ENCODE data around the gene SPINT2.

SPINT2 gene

DNA sequence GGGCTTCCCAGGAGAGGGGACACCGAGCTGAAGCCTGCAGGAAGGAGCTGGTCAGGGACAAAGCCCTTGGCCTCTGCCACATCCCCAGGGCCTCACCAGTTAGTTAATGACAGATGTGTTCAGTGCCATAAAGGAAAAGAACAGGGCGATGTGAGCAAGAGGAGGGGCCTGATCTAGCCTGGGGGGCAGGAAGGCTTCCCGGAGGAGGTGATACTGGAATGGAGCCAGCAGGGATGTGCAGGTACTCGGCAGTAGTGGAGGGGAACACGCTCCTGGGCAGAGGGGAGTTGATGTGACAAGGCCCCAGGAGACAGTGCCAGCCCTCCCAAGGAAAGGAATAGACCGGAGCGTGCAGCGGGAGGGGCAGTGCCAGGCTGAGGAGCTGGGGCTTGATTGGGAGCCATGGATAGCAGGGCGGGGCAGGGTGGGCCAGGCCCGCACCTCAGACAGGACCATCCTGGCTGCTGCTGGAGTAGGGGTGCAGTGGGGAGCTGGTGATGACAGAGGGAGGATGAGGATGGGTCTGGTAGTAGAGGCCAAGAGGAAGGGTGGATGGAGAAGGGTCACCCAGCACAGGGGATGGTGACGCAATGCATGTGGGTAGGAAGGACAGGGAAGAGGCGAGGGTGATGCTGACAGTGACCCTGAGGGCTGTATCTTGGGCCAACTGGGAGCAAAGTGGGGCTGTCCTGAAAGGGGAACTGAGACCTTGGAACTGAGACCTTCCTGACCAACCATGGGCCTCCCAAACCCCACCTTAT lies 43.8 kb downstream of the SPINT2 start:
- ChIA-PET POLR2A (no interaction called here), CTCF (no interaction called here)
- TF ChIP-seq, protein P1, sequence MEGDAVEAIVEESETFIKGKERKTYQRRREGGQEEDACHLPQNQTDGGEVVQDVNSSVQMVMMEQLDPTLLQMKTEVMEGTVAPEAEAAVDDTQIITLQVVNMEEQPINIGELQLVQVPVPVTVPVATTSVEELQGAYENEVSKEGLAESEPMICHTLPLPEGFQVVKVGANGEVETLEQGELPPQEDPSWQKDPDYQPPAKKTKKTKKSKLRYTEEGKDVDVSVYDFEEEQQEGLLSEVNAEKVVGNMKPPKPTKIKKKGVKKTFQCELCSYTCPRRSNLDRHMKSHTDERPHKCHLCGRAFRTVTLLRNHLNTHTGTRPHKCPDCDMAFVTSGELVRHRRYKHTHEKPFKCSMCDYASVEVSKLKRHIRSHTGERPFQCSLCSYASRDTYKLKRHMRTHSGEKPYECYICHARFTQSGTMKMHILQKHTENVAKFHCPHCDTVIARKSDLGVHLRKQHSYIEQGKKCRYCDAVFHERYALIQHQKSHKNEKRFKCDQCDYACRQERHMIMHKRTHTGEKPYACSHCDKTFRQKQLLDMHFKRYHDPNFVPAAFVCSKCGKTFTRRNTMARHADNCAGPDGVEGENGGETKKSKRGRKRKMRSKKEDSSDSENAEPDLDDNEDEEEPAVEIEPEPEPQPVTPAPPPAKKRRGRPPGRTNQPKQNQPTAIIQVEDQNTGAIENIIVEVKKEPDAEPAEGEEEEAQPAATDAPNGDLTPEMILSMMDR (IDR thresholded peaks at IDR 0.05; ENCODE audit: control extremely low read depth, extremely low read depth, low read depth, missing control alignments) = no peak
- no peak for DNase-seq (ENCODE audit: extremely low spot score)

DNA sequence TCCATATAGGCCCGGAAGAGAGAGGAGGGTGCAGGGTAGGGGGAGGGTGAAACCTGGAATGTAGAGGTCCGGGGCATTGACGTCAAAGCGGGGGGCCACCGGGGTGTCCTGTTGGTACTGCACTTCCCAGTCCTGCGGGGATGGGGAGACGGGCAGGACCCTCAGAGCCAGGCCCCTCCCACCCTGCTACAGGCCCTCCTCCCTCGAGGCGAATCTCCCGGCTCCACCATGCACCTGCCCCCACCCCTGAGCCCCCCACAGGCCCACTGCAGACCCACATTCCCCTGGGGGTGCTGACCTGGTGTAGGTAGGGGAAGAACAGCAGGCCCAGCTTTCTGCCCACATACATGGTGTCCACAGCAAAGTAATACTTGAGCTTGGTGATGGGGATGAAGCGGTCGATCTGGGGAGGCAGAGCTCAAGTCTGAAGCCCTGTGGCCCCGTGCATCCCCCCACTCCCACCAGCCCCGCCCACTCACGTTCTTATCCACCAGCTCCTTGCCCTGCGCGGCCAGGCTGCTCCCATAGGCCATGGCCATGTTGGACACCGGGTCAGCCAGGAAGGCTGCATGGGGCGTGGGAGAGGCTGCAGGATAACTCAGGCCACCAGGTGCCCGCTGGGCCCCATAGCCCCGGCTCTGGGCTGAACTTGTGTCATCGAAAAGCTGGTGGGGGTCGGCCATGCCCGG lies 44.7 kb downstream of the SPINT2 start:
- ChIA-PET CTCF (interaction anchor here (1.3 to 1.4 kb wide), 2 partner anchors 65 to 74 kb away, joined by 4 read pairs; partner anchors contain the start of gene PSMD8), POLR2A (no interaction called here)
- TF ChIP-seq, protein P1 (IDR thresholded peaks at IDR 0.05; ENCODE audit: control extremely low read depth, extremely low read depth, low read depth, missing control alignments) = no peak
- no peak for DNase-seq (ENCODE audit: extremely low spot score)

- POLR2A ChIA-PET = no interaction called here
- TF ChIP-seq, protein P1 (IDR thresholded peaks at IDR 0.05; ENCODE audit: control extremely low read depth, extremely low read depth, low read depth, missing control alignments) = no peak
- CTCF ChIA-PET = interaction anchor here (1.3 to 1.4 kb wide), 2 partner anchors 65 to 75 kb away, joined by 4 read pairs; partner anchors contain the start of gene PSMD8
- DNase-seq (ENCODE audit: extremely low spot score) = no peak
Observed at GRCh38 chr19:38309615-38310278, 45.4 kb downstream of the SPINT2 start.

DNA sequence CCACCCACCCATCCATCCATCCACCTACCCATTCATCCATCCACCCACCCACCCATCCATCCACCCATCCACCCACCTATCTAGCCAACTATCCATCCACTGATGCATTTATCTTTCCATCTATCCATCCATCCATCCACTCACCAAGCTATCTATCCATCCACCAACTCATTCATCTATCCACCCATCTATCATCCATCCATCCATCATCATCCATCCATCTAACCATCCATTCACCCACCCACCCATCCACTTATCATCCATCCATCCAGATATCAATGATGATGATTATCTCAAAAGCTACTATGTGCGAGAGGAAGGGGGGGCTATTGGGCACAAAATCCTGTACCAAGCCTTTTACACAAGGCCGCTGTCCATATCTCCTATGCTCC lies 45.9 kb downstream of the SPINT2 start:
- CTCF ChIA-PET = interaction anchor here (1.3 to 1.4 kb wide), 2 partner anchors 64 to 76 kb away, joined by 4 read pairs; partner anchors contain the start of gene PSMD8
- POLR2A ChIA-PET = no interaction called here
- DNase-seq (ENCODE audit: extremely low spot score) = no peak
- TF ChIP-seq, protein P1 (IDR thresholded peaks at IDR 0.05; ENCODE audit: control extremely low read depth, extremely low read depth, low read depth, missing control alignments) = no peak

DNA sequence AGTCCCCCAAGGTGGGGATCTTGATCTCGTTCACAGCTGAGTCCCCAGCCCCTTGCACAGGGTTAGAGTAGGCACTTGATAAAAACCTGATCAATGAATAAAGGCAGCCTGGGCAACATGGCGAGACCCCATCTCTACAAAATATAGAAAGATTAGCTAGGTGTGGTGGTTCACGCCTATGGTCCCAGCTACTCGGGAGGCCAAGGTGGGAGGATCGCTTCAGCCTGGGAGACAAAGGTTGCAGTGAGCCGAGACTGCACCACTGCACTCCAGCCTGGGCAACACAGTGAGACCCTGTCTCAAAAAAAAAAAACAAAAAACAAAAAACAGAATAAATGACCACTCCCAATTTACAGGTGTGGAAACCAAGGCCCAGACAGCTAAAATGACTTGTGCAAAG lies 46.6 kb downstream of the SPINT2 start:
- POLR2A ChIA-PET = interaction anchor here (0.6 kb wide), 1 partner anchor 22 kb away, joined by 3 read pairs; no protein-coding TSS in a partner anchor
- CTCF ChIA-PET = interaction anchor here (1.7 kb wide), 1 partner anchor 92 kb away, joined by 3 read pairs; the partner anchor contains the start of gene FAM98C
- TF ChIP-seq, protein P1 (IDR thresholded peaks at IDR 0.05; ENCODE audit: control extremely low read depth, extremely low read depth, low read depth, missing control alignments) = no peak
- no peak for DNase-seq (ENCODE audit: extremely low spot score)
